C4-2B (cell line): ENCODE results near the gene SYT5.
"Not testable (repeated sequence)": the region's sequence is repeated elsewhere in the genome, so short reads cannot be mapped to it uniquely, and the experiment has no call there.

Experiments
- H3K27ac ChIP-seq: fragments of 450-650 bp; 2 replicates; pipeline ENCODE4 v1.5.1; 2017
- CTCF ChIP-seq: fragments of 450-650 bp; conservative IDR thresholded peaks from 2 replicates; pipeline ENCODE4 v1.5.1; 2017; ENCODE audit warnings: mild to moderate bottlenecking
- ZFX ChIP-seq: fragments of 450-650 bp; IDR thresholded peaks from 2 replicates; pipeline ENCODE4 v1.6.1; 2017

The SYT5 gene

GRCh38 chr19:55226788-55227187, 46.7 kb upstream of the SYT5 start:
- TF ChIP-seq CTCF: no peak
- no peak overlapping the region for H3K27ac ChIP-seq

GRCh38 chr19:55226273-55226672, 46.2 kb upstream of the SYT5 start:
- H3K27ac ChIP-seq: no peak overlapping the region
- TF ChIP-seq CTCF (no peak), ZFX (no peak)

GRCh38 chr19:55225415-55225958, 45.4 kb upstream of the SYT5 start:
- TF ChIP-seq CTCF: no peak
- TF ChIP-seq ZFX: no peak
- no peak overlapping the region for H3K27ac ChIP-seq

GRCh38 chr19:55224679-55225414, 44.8 kb upstream of the SYT5 start:
- H3K27ac ChIP-seq: not testable (repeated sequence)

- TF ChIP-seq ZFX (no peak), CTCF (no peak)
- no peak overlapping the region for H3K27ac ChIP-seq
Measured at GRCh38 chr19:55224038-55224665, 44.1 kb upstream of the SYT5 start.

GRCh38 chr19:55223291-55224037, 43.4 kb upstream of the SYT5 start:
- no peak overlapping the region for H3K27ac ChIP-seq
- TF ChIP-seq CTCF (no peak), ZFX (no peak)

GRCh38 chr19:55220525-55220924, 40.4 kb upstream of the SYT5 start:
- TF ChIP-seq ZFX: no peak
- TF ChIP-seq CTCF: no peak
- no peak overlapping the region for H3K27ac ChIP-seq
